ENCODE measurements around the gene EEF2K.
A peak's percentile ranks its signal among the peaks of the same experiment; 100 is the strongest.

EEF2K gene

GRCh38 chr16:22198547-22199293, 7.4 kb upstream of the EEF2K start:
- Histone ChIP-seq H3K4me3 (ENCODE audit: low read length) (no peak overlapping the region), H3K9ac (ENCODE audit: low read depth, low read length) (no peak overlapping the region)

GRCh38 chr16:22202261-22202637, 3.8 kb upstream of the EEF2K start:
- Histone ChIP-seq H3K36me3 (ENCODE audit: insufficient read depth, low read length) (no peaks in the 10 kb centered on the region), H3K27ac (ENCODE audit: low read depth, low read length) (no peak overlapping the region), H3K4me3 (ENCODE audit: low read length) (no peak overlapping the region), H3K9ac (ENCODE audit: low read depth, low read length) (no peak overlapping the region), H3K27me3 (ENCODE audit: insufficient read depth, low read length) (no peaks in the 10 kb centered on the region), H3K9me3 (ENCODE audit: insufficient read depth, low read depth, low read length) (no peaks in the 10 kb centered on the region), H3K4me1 (ENCODE audit: insufficient read depth, low read length) (0 out of 2 replicates have a peak, but pooled peaks cover 4% of the 10 kb centered on the region)
- 94% methylated on average over 4 of the region's 6 CpGs for WGBS

More at GRCh38 chr16:22198547-22199293, 7.4 kb upstream of the EEF2K start:
- 87% methylated on average over 7 of the region's 7 CpGs for WGBS
- H3K4me1 ChIP-seq (ENCODE audit: insufficient read depth, low read length): peaks cover 7% of the 10 kb centered on the region; the same call in 1 of the 2 replicates
- H3K27ac ChIP-seq (ENCODE audit: low read depth, low read length): no peak overlapping the region
- no peaks in the 10 kb centered on the region for H3K27me3 ChIP-seq (ENCODE audit: insufficient read depth, low read length)
- no peaks in the 10 kb centered on the region for H3K9me3 ChIP-seq (ENCODE audit: insufficient read depth, low read depth, low read length)
- no peaks in the 10 kb centered on the region for H3K36me3 ChIP-seq (ENCODE audit: insufficient read depth, low read length)

- Histone ChIP-seq H3K9ac (ENCODE audit: low read depth, low read length) (no peak overlapping the region), H3K9me3 (ENCODE audit: insufficient read depth, low read depth, low read length) (no peaks in the 10 kb centered on the region), H3K4me1 (ENCODE audit: insufficient read depth, low read length) (0 out of 2 replicates have a peak, but pooled peaks cover 4% of the 10 kb centered on the region), H3K27ac (ENCODE audit: low read depth, low read length) (no peak overlapping the region), H3K4me3 (ENCODE audit: low read length) (no peak overlapping the region), H3K27me3 (ENCODE audit: insufficient read depth, low read length) (no peaks in the 10 kb centered on the region), H3K36me3 (ENCODE audit: insufficient read depth, low read length) (no peaks in the 10 kb centered on the region)
- 93% methylated on average over 4 of the region's 5 CpGs for WGBS
Measured at GRCh38 chr16:22203091-22203490, 3.0 kb upstream of the EEF2K start.

DNA sequence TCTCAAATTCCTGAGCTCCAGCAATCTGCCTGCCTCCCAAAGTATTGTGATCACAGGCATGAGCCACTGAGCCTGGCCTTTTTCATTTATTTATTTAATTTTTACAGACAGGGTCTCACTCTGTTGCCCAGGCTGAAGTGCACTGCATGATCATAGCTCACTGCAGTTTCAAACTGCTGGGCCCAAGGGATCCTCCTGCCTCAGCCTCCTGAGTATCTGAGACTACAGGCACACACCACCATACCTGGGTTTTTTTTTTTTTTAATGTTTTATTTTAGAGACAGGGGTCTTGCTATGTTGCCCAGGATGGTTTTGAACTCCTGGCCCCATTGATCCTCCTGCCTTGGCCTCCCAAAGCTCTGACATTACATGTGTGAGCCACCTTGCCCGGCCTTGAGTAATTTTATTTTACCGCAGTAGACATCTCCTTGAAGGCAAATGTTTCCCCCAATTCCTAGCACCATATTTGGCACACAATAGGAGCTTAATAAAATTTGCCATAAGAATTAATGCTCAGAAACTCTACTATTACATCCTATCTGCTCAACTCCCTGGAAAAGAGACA, 1.9 kb upstream of the EEF2K start:
- Histone ChIP-seq H3K27me3 (ENCODE audit: insufficient read depth, low read length) (no peaks in the 10 kb centered on the region), H3K4me1 (ENCODE audit: insufficient read depth, low read length) (0 out of 2 replicates have a peak, but pooled peaks cover 4% of the 10 kb centered on the region), H3K27ac (ENCODE audit: low read depth, low read length) (no peak overlapping the region), H3K9ac (ENCODE audit: low read depth, low read length) (no peak overlapping the region), H3K36me3 (ENCODE audit: insufficient read depth, low read length) (no peaks in the 10 kb centered on the region), H3K9me3 (ENCODE audit: insufficient read depth, low read depth, low read length) (no peaks in the 10 kb centered on the region), H3K4me3 (ENCODE audit: low read length) (no peak overlapping the region)
- 92% methylated on average over 2 of the region's 2 CpGs for WGBS

DNA sequence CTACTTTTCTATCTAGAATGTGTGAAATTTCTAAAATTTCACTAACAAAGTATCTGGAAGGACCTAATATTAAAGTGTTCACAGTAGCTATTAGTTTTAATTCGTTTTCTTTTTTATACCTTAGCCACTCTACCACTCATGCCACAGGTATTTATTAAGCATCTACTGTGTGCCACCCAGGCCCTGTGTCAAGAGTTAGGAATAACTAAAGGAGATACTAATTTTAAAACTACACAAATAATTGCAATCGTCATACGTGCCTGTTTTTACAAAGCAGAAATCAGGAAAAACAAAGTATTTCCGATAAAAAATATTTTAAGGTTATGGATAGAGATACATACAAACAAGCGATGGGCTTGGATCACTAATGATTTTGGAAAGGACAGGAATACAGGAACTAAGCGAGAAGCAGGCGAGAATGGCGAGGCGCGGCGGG, 483 bp upstream of the EEF2K start:
- no peaks in the 10 kb centered on the region for H3K4me1 ChIP-seq (ENCODE audit: insufficient read depth, low read length)
- H3K4me3 ChIP-seq (ENCODE audit: low read length): peak overlapping the region; percentile 97
- H3K27ac ChIP-seq (ENCODE audit: low read depth, low read length): peak overlapping the region; percentile 21; the same call in 1 of the 2 replicates
- H3K9me3 ChIP-seq (ENCODE audit: insufficient read depth, low read depth, low read length): no peaks in the 10 kb centered on the region
- H3K9ac ChIP-seq (ENCODE audit: low read depth, low read length): peak overlapping the region; percentile 44; the same call in 1 of the 2 replicates
- no peaks in the 10 kb centered on the region for H3K27me3 ChIP-seq (ENCODE audit: insufficient read depth, low read length)
- H3K36me3 ChIP-seq (ENCODE audit: insufficient read depth, low read length): no peaks in the 10 kb centered on the region
- WGBS: 22% methylated on average over 10 of the region's 11 CpGs

- WGBS: 19% methylated on average over 35 of the region's 35 CpGs
Measured at GRCh38 chr16:22206842-22207714, 1.0 kb downstream of the EEF2K start.

DNA sequence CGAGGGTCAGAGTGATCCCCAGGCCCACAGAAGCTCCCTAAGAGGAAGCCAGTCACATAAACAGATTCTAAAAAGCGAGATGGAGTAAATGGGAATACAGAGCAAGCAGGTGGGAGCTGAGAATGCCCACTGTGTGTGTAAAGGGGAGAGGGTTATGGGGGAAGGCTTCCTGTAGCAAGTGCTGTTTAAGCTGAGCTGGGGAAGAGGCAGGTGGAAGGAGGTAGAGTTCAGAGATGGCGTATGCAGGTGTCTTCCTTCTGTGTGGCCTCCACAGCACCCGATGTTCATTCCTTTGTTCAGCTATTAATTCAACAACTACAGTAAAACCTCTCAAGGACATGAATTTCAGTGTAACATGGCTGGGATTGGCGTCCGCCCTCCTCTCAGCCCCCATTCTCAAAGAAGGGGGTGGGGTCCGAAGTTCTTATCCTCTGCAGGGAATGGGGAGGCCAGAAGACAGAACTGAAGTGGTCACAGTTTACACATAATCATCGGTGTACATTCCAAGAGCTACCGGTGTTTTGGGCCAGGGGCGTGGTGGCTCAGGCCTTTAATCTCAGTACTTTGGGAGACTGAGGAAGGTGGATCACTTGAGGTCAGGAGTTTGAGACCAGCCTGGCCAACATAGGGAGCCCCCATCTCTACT, 1.8 kb downstream of the EEF2K start:
- H3K9ac ChIP-seq (ENCODE audit: low read depth, low read length): no peak overlapping the region
- H3K27me3 ChIP-seq (ENCODE audit: insufficient read depth, low read length): no peaks in the 10 kb centered on the region
- H3K4me3 ChIP-seq (ENCODE audit: low read length): peak overlapping the region; percentile 97
- H3K36me3 ChIP-seq (ENCODE audit: insufficient read depth, low read length): no peaks in the 10 kb centered on the region
- H3K4me1 ChIP-seq (ENCODE audit: insufficient read depth, low read length): no peaks in the 10 kb centered on the region
- no peaks in the 10 kb centered on the region for H3K9me3 ChIP-seq (ENCODE audit: insufficient read depth, low read depth, low read length)
- 85% methylated on average over 10 of the region's 10 CpGs for WGBS
- H3K27ac ChIP-seq (ENCODE audit: low read depth, low read length): no peak overlapping the region

More at GRCh38 chr16:22206842-22207714, 1.0 kb downstream of the EEF2K start:
- Histone ChIP-seq H3K27me3 (ENCODE audit: insufficient read depth, low read length) (no peaks in the 10 kb centered on the region), H3K36me3 (ENCODE audit: insufficient read depth, low read length) (no peaks in the 10 kb centered on the region), H3K4me3 (ENCODE audit: low read length) (peak overlapping the region; percentile 97), H3K9me3 (ENCODE audit: insufficient read depth, low read depth, low read length) (no peaks in the 10 kb centered on the region), H3K4me1 (ENCODE audit: insufficient read depth, low read length) (no peaks in the 10 kb centered on the region), H3K9ac (ENCODE audit: low read depth, low read length) (peak overlapping the region; percentile 81), H3K27ac (ENCODE audit: low read depth, low read length) (no peak overlapping the region)

GRCh38 chr16:22210285-22210684, 4.2 kb downstream of the EEF2K start:
- H3K36me3 ChIP-seq (ENCODE audit: insufficient read depth, low read length): no peaks in the 10 kb centered on the region
- no peaks in the 10 kb centered on the region for H3K4me1 ChIP-seq (ENCODE audit: insufficient read depth, low read length)
- H3K4me3 ChIP-seq (ENCODE audit: low read length): no peak overlapping the region
- H3K9me3 ChIP-seq (ENCODE audit: insufficient read depth, low read depth, low read length): no peaks in the 10 kb centered on the region
- H3K27me3 ChIP-seq (ENCODE audit: insufficient read depth, low read length): no peaks in the 10 kb centered on the region
- 96% methylated on average over 6 of the region's 6 CpGs for WGBS
- no peak overlapping the region for H3K9ac ChIP-seq (ENCODE audit: low read depth, low read length)
- H3K27ac ChIP-seq (ENCODE audit: low read depth, low read length): no peak overlapping the region

- Histone ChIP-seq H3K27ac (ENCODE audit: low read depth, low read length) (no peak overlapping the region), H3K9ac (ENCODE audit: low read depth, low read length) (no peak overlapping the region), H3K9me3 (ENCODE audit: insufficient read depth, low read depth, low read length) (no peaks in the 10 kb centered on the region), H3K27me3 (ENCODE audit: insufficient read depth, low read length) (no peaks in the 10 kb centered on the region), H3K4me1 (ENCODE audit: insufficient read depth, low read length) (no peaks in the 10 kb centered on the region), H3K36me3 (ENCODE audit: insufficient read depth, low read length) (no peaks in the 10 kb centered on the region), H3K4me3 (ENCODE audit: low read length) (no peak overlapping the region)
- WGBS: 93% methylated on average over 2 of the region's 2 CpGs
Measured at GRCh38 chr16:22210854-22211253, 4.8 kb downstream of the EEF2K start.

GRCh38 chr16:22213236-22213635, 7.2 kb downstream of the EEF2K start:
- Histone ChIP-seq H3K27me3 (ENCODE audit: insufficient read depth, low read length) (no peaks in the 10 kb centered on the region), H3K4me1 (ENCODE audit: insufficient read depth, low read length) (no peaks in the 10 kb centered on the region), H3K27ac (ENCODE audit: low read depth, low read length) (no peak overlapping the region), H3K9ac (ENCODE audit: low read depth, low read length) (no peak overlapping the region), H3K36me3 (ENCODE audit: insufficient read depth, low read length) (no peaks in the 10 kb centered on the region), H3K9me3 (ENCODE audit: insufficient read depth, low read depth, low read length) (no peaks in the 10 kb centered on the region), H3K4me3 (ENCODE audit: low read length) (no peak overlapping the region)
- WGBS: 93% methylated on average over 4 of the region's 4 CpGs
